WERI-Rb-1 (cell line): Measurements from ENCODE around the gene MROH7.
"Not testable (repeated sequence)": the region's sequence is repeated elsewhere in the genome, so short reads cannot be mapped to it uniquely, and the experiment has no call there.

Experiments used
- DNase-seq: peaks from one replicate; pipeline ENCODE4 v3.0.0-alpha.2; 2020
- H3K27ac ChIP-seq: fragments of 250-450 bp; sonication (Bioruptor Pico); 2 replicates; pipeline ENCODE4 v1.5.1; 2020; ENCODE audit warnings: mild to moderate bottlenecking, moderate library complexity
- H3K27me3 ChIP-seq: fragments of 250-450 bp; sonication (Bioruptor Pico); 2 replicates; pipeline ENCODE4 v1.5.1; 2021; ENCODE audit warnings: mild to moderate bottlenecking, low read depth, moderate library complexity; ENCODE audit not compliant: insufficient read depth, severe bottlenecking
- H3K36me3 ChIP-seq: fragments of 250-450 bp; sonication (Bioruptor Pico); 2 replicates; pipeline ENCODE4 v1.5.1; 2020; ENCODE audit warnings: mild to moderate bottlenecking, moderate library complexity
- H3K4me3 ChIP-seq: 2 replicates; pipeline ENCODE4 v1.5.1; 2011; ENCODE audit warnings: low read depth, mild to moderate bottlenecking, control low read depth, low read length
- H3K9me3 ChIP-seq: fragments of 250-450 bp; sonication (Bioruptor Pico); 2 replicates; pipeline ENCODE4 v1.5.1; 2021; ENCODE audit warnings: mild to moderate bottlenecking, moderate library complexity; ENCODE audit not compliant: severe bottlenecking
- CTCF ChIP-seq: IDR thresholded peaks from 2 replicates; pipeline ENCODE4 v1.5.1; 2011; ENCODE audit warnings: low read depth, mild to moderate bottlenecking, control low read depth, inconsistent platforms, low read length

Gene MROH7

GRCh38 chr1:54623216-54624007 lies 18.2 kb upstream of the MROH7 start, which contains the start of gene FAM151A:
FAM151A (minus strand) TSS chr1:54623525; CDS start chr1:54623395, 130 bp downstream.
- peak; percentile 25 for DNase-seq
- no peaks in the 10 kb centered on the region for H3K27me3 ChIP-seq
- no peaks in the 10 kb centered on the region for H3K36me3 ChIP-seq
- no peak for TF ChIP-seq CTCF
- no peak within 1 kb of the TSS for H3K27ac ChIP-seq
- H3K9me3 ChIP-seq = no peaks in the 10 kb centered on the region
- no peak within 1 kb of the TSS for H3K4me3 ChIP-seq

- no peak for TF ChIP-seq CTCF
- no peak overlapping the region for H3K27ac ChIP-seq
- DNase-seq = no peak
- H3K9me3 ChIP-seq = no peaks in the 10 kb centered on the region
- H3K36me3 ChIP-seq = no peaks in the 10 kb centered on the region
- H3K4me3 ChIP-seq = no peak overlapping the region
- H3K27me3 ChIP-seq = no peaks in the 10 kb centered on the region
These were observed 16.8 kb upstream of the MROH7 start for GRCh38 chr1:54624466-54625464.

- Histone ChIP-seq H3K4me3 (no peak overlapping the region), H3K9me3 (no peaks in the 10 kb centered on the region), H3K27ac (no peak overlapping the region), H3K36me3 (no peaks in the 10 kb centered on the region), H3K27me3 (no peaks in the 10 kb centered on the region)
- no peak for TF ChIP-seq CTCF
- DNase-seq = no peak
These were observed 14.4 kb upstream of the MROH7 start for GRCh38 chr1:54627196-54627595.

GRCh38 chr1:54635804-54636203 lies 5.8 kb upstream of the MROH7 start:
- H3K9me3 ChIP-seq, H3K27me3 ChIP-seq, H3K36me3 ChIP-seq, H3K4me3 ChIP-seq, DNase-seq: not testable (repeated sequence)
- peak overlapping the region; percentile 46 for H3K27ac ChIP-seq

- H3K36me3 ChIP-seq, H3K9me3 ChIP-seq, H3K27me3 ChIP-seq, H3K4me3 ChIP-seq: not testable (repeated sequence)
- DNase-seq = peak; percentile 57
- H3K27ac ChIP-seq = peak overlapping the region; percentile 46
These were observed 4.8 kb upstream of the MROH7 start for GRCh38 chr1:54636461-54637446.

GRCh38 chr1:54640361-54640760 lies 1.2 kb upstream of the MROH7 start:
- no peak overlapping the region for H3K27ac ChIP-seq
- no peak for DNase-seq
- no peaks in the 10 kb centered on the region for H3K36me3 ChIP-seq
- no peak overlapping the region for H3K4me3 ChIP-seq
- no peaks in the 10 kb centered on the region for H3K27me3 ChIP-seq
- TF ChIP-seq CTCF = no peak
- H3K9me3 ChIP-seq = peaks cover 9% of the 10 kb centered on the region
